GM12878 (cell line): ENCODE measurements around the gene ACVR1B. TPM values are rescaled to one million over a fixed set of nuclear protein-coding genes. Genes with fewer than 3 reads are reported as not detected.
A peak's percentile ranks its signal among the peaks of the same experiment; 100 is the strongest.

Source experiments
- BCL11A ChIP-seq: IDR thresholded peaks from 2 replicates; pipeline ENCODE4 v1.6.1; 2011; ENCODE audit warnings: low read depth, low read length
- CBFB ChIP-seq: IDR thresholded peaks from 2 replicates; pipeline ENCODE4 v1.6.1; 2016; ENCODE audit warnings: antibody characterized with exemption, low read depth
- CBX5 ChIP-seq: sonication (generic); IDR thresholded peaks from 2 replicates; pipeline ENCODE4 v1.6.1; 2016; ENCODE audit warnings: low read depth, moderate library complexity, mild to moderate bottlenecking, inconsistent platforms
- DPF2 ChIP-seq: fragments of 450-650 bp; IDR thresholded peaks from 2 replicates; pipeline ENCODE4 v1.6.1; 2017; ENCODE audit warnings: mild to moderate bottlenecking
- ETV6 ChIP-seq, 2 experiments: fragments of 450-650 bp in 1 of 2; IDR thresholded peaks in 1 of 2; conservative IDR thresholded peaks in 1 of 2; 2 replicates each; pipeline ENCODE4 v1.6.1; 2014; ENCODE audit warnings: antibody characterized with exemption in 1 of 2, borderline replicate concordance in 1 of 2, low read depth in 1 of 2, mild to moderate bottlenecking in 1 of 2, moderate library complexity in 1 of 2
- FOXM1 ChIP-seq: IDR thresholded peaks from 2 replicates; pipeline ENCODE4 v1.6.1; 2012; ENCODE audit warnings: low read depth, mild to moderate bottlenecking, inconsistent platforms, low read length, moderate library complexity
- GATAD2B ChIP-seq: fragments of 450-650 bp; conservative IDR thresholded peaks from 2 replicates; pipeline ENCODE4 v1.6.1; 2017; ENCODE audit warnings: low read depth, mild to moderate bottlenecking, moderate library complexity
- HDAC6 ChIP-seq: fragments of 200-600 bp; sonication (generic); IDR thresholded peaks from one replicate; pipeline ENCODE4 v1.8.0; 2017; ENCODE audit warnings: antibody characterized with exemption; ENCODE audit not compliant: unreplicated experiment
- HDGF ChIP-seq: fragments of 450-650 bp; IDR thresholded peaks from 2 replicates; pipeline ENCODE4 v1.6.1; 2016; ENCODE audit warnings: antibody characterized with exemption
- IKZF1 ChIP-seq: fragments of 450-650 bp; conservative IDR thresholded peaks from 2 replicates; pipeline ENCODE4 v1.6.1; 2017; ENCODE audit warnings: antibody characterized with exemption, mild to moderate bottlenecking
- IKZF2 ChIP-seq, 2 experiments: fragments of 450-650 bp; IDR thresholded peaks; 2 replicates each; pipeline ENCODE4 v1.6.1; 2017; ENCODE audit warnings: mild to moderate bottlenecking in 2 of 2, moderate library complexity in 2 of 2
- IRF4 ChIP-seq: IDR thresholded peaks from 2 replicates; pipeline ENCODE4 v1.6.1; 2011; ENCODE audit warnings: low read depth, low read length
- MTA3 ChIP-seq: IDR thresholded peaks from 2 replicates; pipeline ENCODE4 v1.6.1; 2012; ENCODE audit warnings: low read length, inconsistent platforms, borderline replicate concordance
- NFYB ChIP-seq: IDR thresholded peaks from 2 replicates; pipeline ENCODE4 v1.6.1; 2011; ENCODE audit warnings: low read depth, mild to moderate bottlenecking, low read length, improper control_type of control experiment, moderate library complexity; ENCODE audit not compliant: insufficient read depth
- POLR2AphosphoS2 ChIP-seq: IDR thresholded peaks from 2 replicates; pipeline ENCODE4 v1.6.1; 2011; ENCODE audit warnings: low read depth, mild to moderate bottlenecking, low read length, improper control_type of control experiment, moderate library complexity
- RCOR1 ChIP-seq: conservative IDR thresholded peaks from 2 replicates; pipeline ENCODE4 v1.6.1; 2012; ENCODE audit warnings: low read depth, low read length, improper control_type of control experiment
- SMARCA5 ChIP-seq: fragments of 450-650 bp; IDR thresholded peaks from 2 replicates; pipeline ENCODE4 v1.6.1; 2017; ENCODE audit warnings: mild to moderate bottlenecking
- SPI1 ChIP-seq: IDR thresholded peaks from 2 replicates; pipeline ENCODE4 v1.6.1; 2011; ENCODE audit warnings: low read depth, mild to moderate bottlenecking, low read length, moderate library complexity, borderline replicate concordance; ENCODE audit not compliant: insufficient read depth
- SREBF2 ChIP-seq: IDR thresholded peaks from 2 replicates; pipeline ENCODE4 v1.6.1; 2012; ENCODE audit warnings: mild to moderate bottlenecking, low read length
- SRF ChIP-seq, 2 experiments: IDR thresholded peaks; 2 replicates each; pipeline ENCODE4 v1.6.1; 2011; ENCODE audit warnings: low read depth in 2 of 2, low read length in 2 of 2, mild to moderate bottlenecking in 1 of 2, moderate library complexity in 1 of 2
- TBL1XR1 ChIP-seq: IDR thresholded peaks from 2 replicates; pipeline ENCODE4 v1.6.1; 2012; ENCODE audit warnings: low read depth, low read length, improper control_type of control experiment
- ZNF217 ChIP-seq: fragments of 450-650 bp; IDR thresholded peaks from 2 replicates; pipeline ENCODE4 v1.6.1; 2017; ENCODE audit warnings: antibody characterized with exemption, mild to moderate bottlenecking
- polyA plus RNA-seq, 11 experiments: library from polyadenylated mRNA; depleted of rRNA in 4 of 11; unstranded in 6 of 11; stranded (reverse) in 5 of 11; fragments of >200 nt; fragmentation: Nextera tagmentation in 4 of 11; fragmentation: Illumina TruSeq in 1 of 11; extraction: Ambion mirVana in 4 of 11; extraction: Trizol in 1 of 11; gene quantifications; 1 replicate in 1 of 11; 2 replicates in 10 of 11; pipeline versions ENCODE4 v1.2.1 to v1.2.3, GENCODE V29; 2011 to 2016; ENCODE audit warnings: inconsistent platforms in 2 of 11, missing spikeins in 2 of 11, low read depth in 1 of 11
- total RNA-seq, 4 experiments: library from RNA; depleted of rRNA in 3 of 4; stranded (reverse); fragments of >200 nt in 3 of 4; fragmentation: Illumina TruSeq in 1 of 4; extraction: Trizol in 1 of 4; gene quantifications; 2 replicates each; pipeline versions ENCODE4 v1.2.1 to v1.2.3, GENCODE V29; 2013 to 2021
- TF ChIP-seq, protein P1 (sequence below), 3 experiments: IDR thresholded peaks in 2 of 3; conservative IDR thresholded peaks in 1 of 3; 2 replicates each; pipeline ENCODE4 v1.5.1; 2011; ENCODE audit warnings: low read depth in 3 of 3, low read length in 3 of 3, mild to moderate bottlenecking in 3 of 3, control low read depth in 2 of 3, moderate library complexity in 2 of 3, inconsistent platforms in 1 of 3, mixed read lengths in 1 of 3; ENCODE audit not compliant: control insufficient read depth in 2 of 3, insufficient read depth in 1 of 3; ENCODE audit errors: extremely low read depth in 1 of 3
- TF ChIP-seq, protein P2 (sequence below): fragments of 450-650 bp; IDR thresholded peaks from 2 replicates; pipeline ENCODE4 v1.6.1; 2017; ENCODE audit warnings: low read depth, mild to moderate bottlenecking, moderate library complexity
- TF ChIP-seq, protein P3 (sequence below): fragments of 450-650 bp; IDR thresholded peaks from 2 replicates; pipeline ENCODE4 v1.6.1; 2016; ENCODE audit warnings: mild to moderate bottlenecking
- TF ChIP-seq, protein P4 (sequence below): IDR thresholded peaks from 2 replicates; pipeline ENCODE4 v1.6.1; 2011; ENCODE audit warnings: low read depth, mild to moderate bottlenecking, low read length, moderate library complexity, borderline replicate concordance; ENCODE audit errors: extremely low read depth

ACVR1B gene
- total and polyA plus RNA-seq, 10 of the 15 experiments (the other 5 are each of a cell fraction or from before 2014, with no cell fraction given) = 0.02 to 0.69 (median 0.16) TPM; not detected in 2

DNA sequence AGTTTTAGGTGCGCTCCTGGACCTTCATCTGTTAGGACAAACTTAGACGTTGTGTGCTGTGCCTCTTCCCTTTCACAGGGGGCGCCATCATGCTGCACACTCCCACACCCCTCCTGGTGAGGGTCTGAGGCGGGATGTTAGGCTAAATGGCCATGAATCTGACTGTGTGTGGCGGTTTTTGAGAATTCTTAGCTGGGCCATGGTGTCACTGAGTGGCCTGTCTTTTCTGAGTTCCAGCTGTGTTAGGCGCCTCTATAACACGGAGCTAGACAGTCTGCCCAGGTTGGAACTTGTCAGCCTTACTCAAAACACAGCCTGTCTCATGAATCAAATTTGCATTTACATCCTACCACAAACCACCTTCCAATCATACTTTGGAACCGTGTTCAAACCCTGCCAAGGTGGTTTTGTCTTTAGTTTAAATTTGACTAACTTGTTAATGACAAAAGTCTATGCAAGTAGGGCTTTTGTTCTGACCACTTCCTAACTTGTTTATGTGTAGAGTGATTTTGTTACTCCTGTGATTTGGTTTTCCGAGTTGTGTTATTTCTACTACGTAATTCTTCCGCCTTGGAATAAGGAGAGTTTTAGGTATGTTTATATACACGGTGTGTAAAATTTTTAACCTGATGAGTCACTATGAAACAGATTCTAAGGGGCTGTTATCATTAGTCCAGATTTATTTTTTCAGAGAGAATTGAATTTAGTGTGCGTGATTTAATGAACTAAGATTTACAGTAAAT is 19.6 kb downstream of the ACVR1B start (continued):
- peak; percentile 93 for TF ChIP-seq BCL11A
- no peak for TF ChIP-seq HDAC6
- TF ChIP-seq IRF4 = peak; percentile 83; the same call in 1 of the 2 replicates
- TF ChIP-seq SREBF2 = no peak
- TF ChIP-seq ETV6 (conservative IDR thresholded peaks at IDR 0.05 in 1 of 2, IDR thresholded peaks at IDR 0.05 in 1 of 2; ENCODE audit: borderline replicate concordance in 1 of 2, low read depth in 1 of 2) = peak in 1 of 2 experiments; percentile 96; a peak in 2 of 4 replicates
- 0 out of 2 replicates have a peak, but pooled peaks have one; percentile 56 for TF ChIP-seq RCOR1
- TF ChIP-seq, protein P1, sequence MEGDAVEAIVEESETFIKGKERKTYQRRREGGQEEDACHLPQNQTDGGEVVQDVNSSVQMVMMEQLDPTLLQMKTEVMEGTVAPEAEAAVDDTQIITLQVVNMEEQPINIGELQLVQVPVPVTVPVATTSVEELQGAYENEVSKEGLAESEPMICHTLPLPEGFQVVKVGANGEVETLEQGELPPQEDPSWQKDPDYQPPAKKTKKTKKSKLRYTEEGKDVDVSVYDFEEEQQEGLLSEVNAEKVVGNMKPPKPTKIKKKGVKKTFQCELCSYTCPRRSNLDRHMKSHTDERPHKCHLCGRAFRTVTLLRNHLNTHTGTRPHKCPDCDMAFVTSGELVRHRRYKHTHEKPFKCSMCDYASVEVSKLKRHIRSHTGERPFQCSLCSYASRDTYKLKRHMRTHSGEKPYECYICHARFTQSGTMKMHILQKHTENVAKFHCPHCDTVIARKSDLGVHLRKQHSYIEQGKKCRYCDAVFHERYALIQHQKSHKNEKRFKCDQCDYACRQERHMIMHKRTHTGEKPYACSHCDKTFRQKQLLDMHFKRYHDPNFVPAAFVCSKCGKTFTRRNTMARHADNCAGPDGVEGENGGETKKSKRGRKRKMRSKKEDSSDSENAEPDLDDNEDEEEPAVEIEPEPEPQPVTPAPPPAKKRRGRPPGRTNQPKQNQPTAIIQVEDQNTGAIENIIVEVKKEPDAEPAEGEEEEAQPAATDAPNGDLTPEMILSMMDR (IDR thresholded peaks at IDR 0.05 in 2 of 3, conservative IDR thresholded peaks at IDR 0.05 in 1 of 3; ENCODE audit: control insufficient read depth in 2 of 3, extremely low read depth in 1 of 3, insufficient read depth in 1 of 3, low read depth in 3 of 3, low read length in 3 of 3) = peak; percentile 47 to 64 (median 60)
- TF ChIP-seq NFYB = peak; percentile 83
- TF ChIP-seq HDGF = no peak
- peak; percentile 86 for TF ChIP-seq ZNF217
- 0 out of 2 replicates have a peak, but pooled peaks have one; percentile 27 for TF ChIP-seq GATAD2B
- TF ChIP-seq TBL1XR1 = peak; percentile 80; the same call in 1 of the 2 replicates
- TF ChIP-seq IKZF2 (IDR thresholded peaks at IDR 0.05) = peak in 1 of 2 experiments; percentile 70
- peak in 1 of 2 experiments; percentile 20; a peak in 1 of 4 replicates for TF ChIP-seq SRF (IDR thresholded peaks at IDR 0.05; ENCODE audit: low read depth in 2 of 2, low read length in 2 of 2)
- no peak for TF ChIP-seq CBX5
- TF ChIP-seq MTA3 = peak; percentile 84; the same call in 1 of the 2 replicates
- peak; percentile 57; the same call in 1 of the 2 replicates for TF ChIP-seq FOXM1
- TF ChIP-seq, protein P2, sequence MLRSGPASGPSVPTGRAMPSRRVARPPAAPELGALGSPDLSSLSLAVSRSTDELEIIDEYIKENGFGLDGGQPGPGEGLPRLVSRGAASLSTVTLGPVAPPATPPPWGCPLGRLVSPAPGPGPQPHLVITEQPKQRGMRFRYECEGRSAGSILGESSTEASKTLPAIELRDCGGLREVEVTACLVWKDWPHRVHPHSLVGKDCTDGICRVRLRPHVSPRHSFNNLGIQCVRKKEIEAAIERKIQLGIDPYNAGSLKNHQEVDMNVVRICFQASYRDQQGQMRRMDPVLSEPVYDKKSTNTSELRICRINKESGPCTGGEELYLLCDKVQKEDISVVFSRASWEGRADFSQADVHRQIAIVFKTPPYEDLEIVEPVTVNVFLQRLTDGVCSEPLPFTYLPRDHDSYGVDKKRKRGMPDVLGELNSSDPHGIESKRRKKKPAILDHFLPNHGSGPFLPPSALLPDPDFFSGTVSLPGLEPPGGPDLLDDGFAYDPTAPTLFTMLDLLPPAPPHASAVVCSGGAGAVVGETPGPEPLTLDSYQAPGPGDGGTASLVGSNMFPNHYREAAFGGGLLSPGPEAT = peak; percentile 52
- TF ChIP-seq CBFB = peak; percentile 91
- no peak for TF ChIP-seq SPI1
- TF ChIP-seq, protein P3, sequence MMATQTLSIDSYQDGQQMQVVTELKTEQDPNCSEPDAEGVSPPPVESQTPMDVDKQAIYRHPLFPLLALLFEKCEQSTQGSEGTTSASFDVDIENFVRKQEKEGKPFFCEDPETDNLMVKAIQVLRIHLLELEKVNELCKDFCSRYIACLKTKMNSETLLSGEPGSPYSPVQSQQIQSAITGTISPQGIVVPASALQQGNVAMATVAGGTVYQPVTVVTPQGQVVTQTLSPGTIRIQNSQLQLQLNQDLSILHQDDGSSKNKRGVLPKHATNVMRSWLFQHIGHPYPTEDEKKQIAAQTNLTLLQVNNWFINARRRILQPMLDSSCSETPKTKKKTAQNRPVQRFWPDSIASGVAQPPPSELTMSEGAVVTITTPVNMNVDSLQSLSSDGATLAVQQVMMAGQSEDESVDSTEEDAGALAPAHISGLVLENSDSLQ = peak; percentile 69
- peak; percentile 82 for TF ChIP-seq IKZF1
- TF ChIP-seq SMARCA5 = peak; percentile 59; the same call in 1 of the 2 replicates
- TF ChIP-seq, protein P4, sequence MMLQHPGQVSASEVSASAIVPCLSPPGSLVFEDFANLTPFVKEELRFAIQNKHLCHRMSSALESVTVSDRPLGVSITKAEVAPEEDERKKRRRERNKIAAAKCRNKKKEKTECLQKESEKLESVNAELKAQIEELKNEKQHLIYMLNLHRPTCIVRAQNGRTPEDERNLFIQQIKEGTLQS = no peak
- TF ChIP-seq POLR2AphosphoS2 = no peak
- TF ChIP-seq DPF2 = peak; percentile 78; the same call in 1 of the 2 replicates
